ENCODE data around the gene GRIK5. TPM values are rescaled to one million over a fixed set of nuclear protein-coding genes. Genes with fewer than 3 reads are reported as not detected.

The GRIK5 gene
- total RNA-seq, 2 experiments from 2014 or later = 0.59 TPM

- ChIA-PET POLR2A (interaction anchor here (0.6 kb wide), 1 partner anchor 43 kb away, joined by 5 read pairs; no protein-coding TSS in a partner anchor), CTCF (interaction anchor here (0.8 to 1.6 kb wide), 2 partner anchors 10 to 11 kb away, joined by 3 read pairs; no protein-coding TSS in a partner anchor)
These were observed 28.8 kb upstream of the GRIK5 start for GRCh38 chr19:42098781-42099180.

DNA sequence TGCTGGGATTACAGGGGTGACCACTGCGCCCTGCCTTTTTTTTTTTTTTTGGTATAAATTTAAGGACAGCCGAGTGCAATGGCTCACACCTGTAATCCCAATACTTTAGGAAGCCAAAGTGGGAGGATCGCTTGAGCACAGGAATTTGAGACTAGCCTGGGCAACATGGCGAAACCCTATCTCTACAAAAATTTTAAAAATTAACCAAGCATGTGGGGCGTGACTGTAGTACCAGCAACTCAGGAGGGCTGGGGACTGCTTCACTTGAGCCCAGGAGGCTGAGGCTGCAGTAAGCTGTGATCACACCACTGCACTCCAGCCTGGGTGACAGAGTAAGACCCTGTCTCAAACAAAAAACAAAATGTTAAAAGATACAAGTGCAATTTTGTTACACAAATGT lies 27.5 kb upstream of the GRIK5 start:
- CTCF ChIA-PET = interaction anchor here (0.7 kb wide), 1 partner anchor 350 kb away, joined by 4 read pairs; no protein-coding TSS in a partner anchor

DNA sequence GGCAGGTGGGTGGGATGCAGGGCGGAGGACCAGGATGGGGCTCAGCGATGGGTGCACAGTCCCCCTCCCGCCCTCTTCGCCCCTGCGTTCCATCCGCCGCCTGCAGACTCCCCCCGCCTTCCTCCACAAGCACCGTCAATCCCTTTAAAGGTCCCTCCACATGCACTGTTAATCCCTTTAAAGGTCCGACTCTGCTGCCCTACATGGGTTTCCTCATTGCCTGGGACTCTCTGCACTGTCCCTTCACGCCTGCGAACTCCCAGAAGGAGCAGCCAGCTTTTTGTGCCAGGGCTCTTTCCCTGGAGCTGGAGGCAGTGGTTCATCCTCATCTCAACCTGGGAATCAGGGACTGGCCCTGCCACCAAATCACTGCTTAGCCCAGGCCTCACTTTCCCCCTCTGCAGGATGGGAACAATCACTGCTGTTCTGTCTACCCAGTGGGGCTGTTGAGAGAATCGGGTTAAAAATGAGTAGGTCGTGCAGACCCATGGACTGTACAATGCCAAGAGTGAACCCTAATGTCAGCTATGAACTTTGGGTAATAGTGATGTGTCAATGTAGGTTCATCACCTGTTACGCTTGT lies 26.3 kb upstream of the GRIK5 start:
- ChIA-PET POLR2A (interaction anchor here (1.0 kb wide), 1 partner anchor 20 kb away, joined by 3 read pairs; the partner anchor contains the start of gene ZNF574), CTCF (interaction anchor here (0.7 to 0.9 kb wide), 5 partner anchors 12 to 286 kb away, joined by 3 to 7 read pairs (median 3); no protein-coding TSS in a partner anchor)

More for the DNA sequence above, 27.5 kb upstream of the GRIK5 start:
- POLR2A ChIA-PET = no interaction called here

GRCh38 chr19:42095814-42096230 lies 25.8 kb upstream of the GRIK5 start:
- POLR2A ChIA-PET = no interaction called here
- CTCF ChIA-PET = interaction anchor here (0.9 kb wide), 2 partner anchors 13 to 37 kb away, joined by 3 read pairs; no protein-coding TSS in a partner anchor

- ChIA-PET CTCF (interaction anchor here (0.6 to 0.9 kb wide), 3 partner anchors 14 to 891 kb away, joined by 3 read pairs; no protein-coding TSS in a partner anchor), POLR2A (no interaction called here)
These were observed 25.3 kb upstream of the GRIK5 start for GRCh38 chr19:42095142-42095813.

- CTCF ChIA-PET = interaction anchor here (0.7 kb wide), 1 partner anchor 35 kb away, joined by 3 read pairs; no protein-coding TSS in a partner anchor
These were observed 23.9 kb upstream of the GRIK5 start for GRCh38 chr19:42093926-42094325.

DNA sequence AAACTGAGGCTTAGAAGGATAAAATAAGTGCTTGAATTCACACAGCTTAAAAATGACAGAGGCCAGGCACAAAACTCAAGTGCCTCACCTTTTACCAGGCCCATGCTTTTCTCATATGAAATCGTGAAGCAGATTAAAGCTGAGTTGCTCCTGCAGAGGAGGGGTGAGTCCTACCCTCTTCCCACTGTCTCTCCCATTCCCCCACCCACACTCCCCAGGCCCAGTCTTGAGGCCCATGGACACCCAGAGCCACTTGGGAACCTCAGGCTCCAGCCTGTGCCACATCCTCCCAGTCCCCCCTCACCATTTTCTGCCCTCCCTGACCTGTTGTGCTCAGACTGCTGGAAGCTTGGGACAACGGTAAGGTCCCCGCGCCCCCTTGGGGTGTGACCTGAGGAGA lies 23.5 kb upstream of the GRIK5 start:
- CTCF ChIA-PET = interaction anchor here (0.5 to 0.7 kb wide), 2 partner anchors 35 to 256 kb away, joined by 3 read pairs; no protein-coding TSS in a partner anchor
- POLR2A ChIA-PET = no interaction called here

More at GRCh38 chr19:42093926-42094325, 23.9 kb upstream of the GRIK5 start:
- POLR2A ChIA-PET = no interaction called here

- ChIA-PET POLR2A (no interaction called here), CTCF (interaction anchor here (2.5 kb wide), 1 partner anchor 11 kb away, joined by 7 read pairs; no protein-coding TSS in a partner anchor)
These were observed 22.3 kb upstream of the GRIK5 start for GRCh38 chr19:42092350-42092749.

GRCh38 chr19:42091742-42092141 lies 21.7 kb upstream of the GRIK5 start:
- CTCF ChIA-PET = interaction anchor here (0.6 to 2.5 kb wide), 3 partner anchors 10 to 95 kb away, joined by 3 to 7 read pairs (median 5); no protein-coding TSS in a partner anchor
- POLR2A ChIA-PET = interaction anchor here (0.7 kb wide), 1 partner anchor 143 kb away, joined by 3 read pairs; no protein-coding TSS in a partner anchor

DNA sequence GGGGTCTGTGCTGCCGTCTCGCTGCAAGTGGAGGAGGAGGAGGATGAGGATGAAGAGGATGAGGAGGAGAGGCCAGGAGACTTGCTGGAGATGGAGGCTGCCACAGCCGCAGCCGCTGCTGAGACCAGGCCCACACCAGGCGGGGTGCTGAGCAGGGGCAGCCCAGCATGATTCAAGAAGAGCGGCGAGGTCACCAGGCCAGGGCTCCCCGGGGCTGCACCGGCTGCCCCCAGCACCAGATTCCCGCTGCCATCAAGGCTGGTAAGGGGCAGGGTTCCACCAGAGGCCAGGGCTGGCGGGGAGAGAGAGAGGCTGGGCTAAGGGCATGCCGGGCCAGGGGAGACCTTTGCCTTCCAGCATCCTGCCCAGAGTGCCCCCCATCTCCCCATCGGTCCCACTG lies 21.3 kb upstream of the GRIK5 start:
- POLR2A ChIA-PET = interaction anchor here (0.7 kb wide), 1 partner anchor 143 kb away, joined by 3 read pairs; no protein-coding TSS in a partner anchor
- CTCF ChIA-PET = interaction anchor here (0.6 to 2.5 kb wide), 2 partner anchors 10 to 94 kb away, joined by 5 to 7 read pairs; no protein-coding TSS in a partner anchor

DNA sequence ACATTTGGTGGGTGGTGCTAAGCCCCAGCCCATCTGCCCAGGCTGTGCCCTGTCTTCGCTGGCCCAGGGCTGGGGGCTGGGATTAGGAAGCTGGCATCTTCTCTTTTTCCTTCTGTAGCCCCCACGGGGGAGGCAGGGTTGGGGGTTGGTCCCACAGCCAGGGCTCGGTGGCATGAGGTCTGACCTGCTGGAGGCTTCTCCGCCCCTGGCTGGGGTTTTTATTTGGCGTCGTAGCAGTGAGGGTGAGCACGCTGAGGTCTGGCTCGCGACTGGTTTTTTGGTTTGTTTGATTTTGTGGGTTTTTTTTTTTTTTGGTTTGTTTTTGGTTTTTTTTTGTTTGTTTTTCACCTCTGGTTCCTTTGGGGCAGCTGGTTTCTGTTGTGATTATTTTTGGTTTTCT lies 20.7 kb upstream of the GRIK5 start:
- ChIA-PET CTCF (interaction anchor here (0.7 to 2.5 kb wide), 2 partner anchors 9 to 304 kb away, joined by 3 to 7 read pairs; no protein-coding TSS in a partner anchor), POLR2A (interaction anchor here (0.7 kb wide), 2 partner anchors 54 to 132 kb away, joined by 4 to 7 read pairs; no protein-coding TSS in a partner anchor)

- POLR2A ChIA-PET = interaction anchor here (0.8 kb wide), 1 partner anchor 675 kb away, joined by 3 read pairs; no protein-coding TSS in a partner anchor
- CTCF ChIA-PET = interaction anchor here (2.5 kb wide), 1 partner anchor 9 kb away, joined by 7 read pairs; no protein-coding TSS in a partner anchor
These were observed 19.8 kb upstream of the GRIK5 start for GRCh38 chr19:42089772-42090171.

DNA sequence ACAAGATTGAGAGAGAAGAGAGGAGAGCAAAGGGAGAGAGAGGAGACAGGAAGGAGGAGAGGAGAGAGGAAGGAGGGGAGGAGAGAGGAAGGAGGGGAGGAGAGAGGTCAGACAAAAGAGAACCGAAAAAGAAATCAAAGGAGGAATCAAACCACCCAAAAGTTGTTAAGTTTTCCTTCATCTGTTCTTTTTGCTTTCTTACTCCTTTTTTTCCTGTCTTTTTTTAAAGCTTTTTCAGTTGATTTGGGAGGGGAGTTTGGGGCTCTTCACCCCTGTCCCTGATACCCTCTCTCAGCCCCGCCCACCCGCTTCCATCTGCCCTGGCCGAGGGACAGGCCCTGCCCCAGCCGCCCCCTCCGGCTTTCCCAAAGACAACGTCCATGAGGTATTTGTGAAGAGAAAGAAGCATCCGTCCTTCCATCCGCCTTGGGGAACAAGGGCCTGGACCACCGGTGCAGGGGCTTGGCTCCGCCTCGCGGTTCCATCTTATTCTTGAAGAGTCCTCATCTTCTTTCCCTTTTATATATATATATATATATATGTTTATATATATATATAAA lies 19.3 kb upstream of the GRIK5 start:
- CTCF ChIA-PET = no interaction called here

GRCh38 chr19:42088471-42089190 lies 18.6 kb upstream of the GRIK5 start:
- CTCF ChIA-PET = no interaction called here
- POLR2A ChIA-PET = interaction anchor here (0.8 kb wide), 1 partner anchor 674 kb away, joined by 3 read pairs; no protein-coding TSS in a partner anchor

More for the DNA sequence above, 19.3 kb upstream of the GRIK5 start:
- POLR2A ChIA-PET = interaction anchor here (0.8 kb wide), 1 partner anchor 675 kb away, joined by 3 read pairs; no protein-coding TSS in a partner anchor

GRCh38 chr19:42086770-42087550 lies 17.0 kb upstream of the GRIK5 start:
- CTCF ChIA-PET = no interaction called here

GRCh38 chr19:42086188-42086736 lies 16.3 kb upstream of the GRIK5 start:
- ChIA-PET CTCF (no interaction called here), POLR2A (no interaction called here)

More at GRCh38 chr19:42086770-42087550, 17.0 kb upstream of the GRIK5 start:
- POLR2A ChIA-PET = interaction anchor here (0.6 kb wide), 1 partner anchor 254 kb away, joined by 7 read pairs; no protein-coding TSS in a partner anchor

DNA sequence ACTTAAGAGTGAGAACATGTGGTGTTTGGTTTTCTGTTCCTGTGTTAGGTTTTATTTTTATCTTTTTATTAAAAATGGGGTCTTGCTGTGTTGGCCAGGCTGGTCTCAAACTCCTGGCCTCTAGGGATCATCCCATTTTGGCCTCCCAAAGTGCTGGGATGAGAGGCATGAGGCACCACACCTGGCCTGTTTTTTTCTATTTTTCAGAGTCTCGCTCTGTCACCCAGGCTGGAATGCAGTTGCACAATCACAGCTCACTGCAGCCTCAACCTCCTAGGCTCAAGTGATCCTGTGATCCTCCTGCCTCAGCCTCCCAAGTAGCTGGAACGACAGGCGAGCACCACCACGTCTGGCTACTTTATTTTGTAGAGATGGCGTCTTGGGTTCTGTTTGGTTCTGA lies 13.5 kb upstream of the GRIK5 start:
- POLR2A ChIA-PET = no interaction called here
- CTCF ChIA-PET = no interaction called here
